GM06990 (cell line): ENCODE data around the gene SLC43A1.

Experiments used
- DNase-seq: peaks from one replicate; pipeline ENCODE4 v3.0.0-alpha.2; 2011; ENCODE audit not compliant: insufficient read length; ENCODE audit errors: extremely low read depth
- H3K27me3 ChIP-seq: replicated peaks from 2 replicates; pipeline ENCODE4 v1.6.0; 2011; ENCODE audit warnings: low read length; ENCODE audit not compliant: control insufficient read depth, insufficient read depth
- H3K36me3 ChIP-seq: 2 replicates; pipeline ENCODE4 v1.5.1; 2011; ENCODE audit warnings: low read length; ENCODE audit not compliant: control insufficient read depth, insufficient read depth
- H3K4me3 ChIP-seq: replicated peaks from 2 replicates; pipeline ENCODE4 v1.5.1; 2011; ENCODE audit warnings: low read depth, mild to moderate bottlenecking, control low read depth, low read length
- TF ChIP-seq, protein P1 (sequence below): IDR thresholded peaks from 2 replicates; pipeline ENCODE4 v1.5.1; 2011; ENCODE audit warnings: low read length, control low read depth, mild to moderate bottlenecking, inconsistent platforms; ENCODE audit not compliant: insufficient read depth, poor library complexity, severe bottlenecking

SLC43A1 gene

DNA sequence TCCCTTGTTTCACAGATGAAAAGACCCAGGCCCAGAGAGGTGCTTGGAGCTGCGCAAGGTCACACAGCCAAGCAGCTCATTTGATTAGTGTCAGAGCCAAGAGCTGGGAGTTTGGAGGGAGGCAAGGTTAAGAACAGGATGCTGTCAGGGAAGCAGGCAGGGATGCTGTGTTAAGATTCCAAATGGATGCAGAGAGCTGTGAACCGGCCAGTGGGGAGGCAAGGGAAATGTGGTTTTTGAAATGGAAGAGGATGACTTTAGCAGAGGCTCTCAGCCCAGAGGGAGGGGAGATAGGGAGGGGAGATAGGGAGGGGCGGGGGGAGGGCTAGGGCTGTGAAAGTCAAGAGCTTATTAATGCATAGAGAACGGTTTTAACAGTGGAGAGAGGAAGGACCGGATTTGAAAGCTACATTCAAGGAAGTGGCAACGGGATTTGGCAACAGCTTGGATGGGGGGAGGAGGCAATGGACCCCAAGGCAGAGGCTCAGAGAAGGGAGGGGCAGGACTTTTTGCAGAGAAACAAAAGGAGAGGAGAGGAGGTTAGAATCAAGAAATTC, 42.1 kb downstream of the SLC43A1 start:
- no peaks in the 10 kb centered on the region for H3K27me3 ChIP-seq
- no peak overlapping the region for H3K4me3 ChIP-seq
- no peak for DNase-seq
- no peaks in the 10 kb centered on the region for H3K36me3 ChIP-seq
- TF ChIP-seq, protein P1, sequence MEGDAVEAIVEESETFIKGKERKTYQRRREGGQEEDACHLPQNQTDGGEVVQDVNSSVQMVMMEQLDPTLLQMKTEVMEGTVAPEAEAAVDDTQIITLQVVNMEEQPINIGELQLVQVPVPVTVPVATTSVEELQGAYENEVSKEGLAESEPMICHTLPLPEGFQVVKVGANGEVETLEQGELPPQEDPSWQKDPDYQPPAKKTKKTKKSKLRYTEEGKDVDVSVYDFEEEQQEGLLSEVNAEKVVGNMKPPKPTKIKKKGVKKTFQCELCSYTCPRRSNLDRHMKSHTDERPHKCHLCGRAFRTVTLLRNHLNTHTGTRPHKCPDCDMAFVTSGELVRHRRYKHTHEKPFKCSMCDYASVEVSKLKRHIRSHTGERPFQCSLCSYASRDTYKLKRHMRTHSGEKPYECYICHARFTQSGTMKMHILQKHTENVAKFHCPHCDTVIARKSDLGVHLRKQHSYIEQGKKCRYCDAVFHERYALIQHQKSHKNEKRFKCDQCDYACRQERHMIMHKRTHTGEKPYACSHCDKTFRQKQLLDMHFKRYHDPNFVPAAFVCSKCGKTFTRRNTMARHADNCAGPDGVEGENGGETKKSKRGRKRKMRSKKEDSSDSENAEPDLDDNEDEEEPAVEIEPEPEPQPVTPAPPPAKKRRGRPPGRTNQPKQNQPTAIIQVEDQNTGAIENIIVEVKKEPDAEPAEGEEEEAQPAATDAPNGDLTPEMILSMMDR: no peak

DNA sequence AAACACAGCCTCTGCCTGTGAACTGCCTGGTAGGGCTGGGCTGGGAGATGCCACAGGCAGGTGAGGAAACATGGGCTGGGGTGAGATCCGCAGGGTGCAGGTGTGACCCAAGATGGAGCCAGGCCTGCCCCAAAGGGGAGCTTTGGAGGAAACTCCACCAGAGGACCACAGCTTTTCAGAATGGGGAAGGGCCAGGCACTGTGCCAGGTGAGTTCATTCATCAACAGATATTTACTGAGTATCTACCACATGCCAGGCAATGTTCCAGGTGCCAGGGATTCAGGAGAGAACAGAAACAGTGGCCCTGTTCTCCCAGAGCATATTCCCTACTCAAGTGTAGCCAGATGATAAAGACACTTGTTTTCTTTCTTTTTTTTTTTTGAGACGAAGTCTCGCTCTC, 44.0 kb downstream of the SLC43A1 start:
- H3K27me3 ChIP-seq: no peaks in the 10 kb centered on the region
- no peak for DNase-seq
- no peaks in the 10 kb centered on the region for H3K36me3 ChIP-seq
- H3K4me3 ChIP-seq: no peak overlapping the region
- TF ChIP-seq, protein P1: no peak

GRCh38 chr11:57469268-57469667, 46.2 kb downstream of the SLC43A1 start:
- no peak overlapping the region for H3K4me3 ChIP-seq
- no peak for DNase-seq
- H3K36me3 ChIP-seq: no peaks in the 10 kb centered on the region
- no peaks in the 10 kb centered on the region for H3K27me3 ChIP-seq
- TF ChIP-seq, protein P1: no peak

DNA sequence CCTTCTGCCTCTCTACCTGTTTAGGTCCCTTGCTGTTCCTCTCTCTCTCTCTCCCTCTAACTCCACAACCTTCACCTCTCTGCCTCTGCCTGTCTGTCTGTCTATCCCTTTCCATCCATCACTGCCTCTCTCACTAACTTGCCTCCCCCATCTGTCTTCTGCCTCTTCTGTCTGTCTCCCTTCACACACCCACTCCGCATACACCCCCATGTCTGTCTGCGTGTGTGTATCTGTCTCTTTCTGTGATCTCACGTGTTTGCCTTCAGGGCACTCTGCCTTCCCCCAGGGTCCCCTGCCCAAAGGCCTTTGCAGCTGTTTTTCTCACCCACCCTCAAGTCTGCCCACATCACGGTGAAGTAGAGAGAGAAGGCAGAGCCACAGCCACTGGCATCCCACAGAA, 47.2 kb downstream of the SLC43A1 start:
- H3K4me3 ChIP-seq: no peak overlapping the region
- DNase-seq: no peak
- no peaks in the 10 kb centered on the region for H3K27me3 ChIP-seq
- H3K36me3 ChIP-seq: no peaks in the 10 kb centered on the region
- TF ChIP-seq, protein P1: no peak

- H3K27me3 ChIP-seq: 0 out of 2 replicates have a peak, but pooled peaks cover 1% of the 10 kb centered on the region
- no peaks in the 10 kb centered on the region for H3K36me3 ChIP-seq
- DNase-seq: no peak
- TF ChIP-seq, protein P1: no peak
- H3K4me3 ChIP-seq: no peak overlapping the region
Observed at GRCh38 chr11:57467508-57468157, 47.9 kb downstream of the SLC43A1 start.
